ENCODE measurements around the gene PSMG2. TPM values are rescaled to one million over a fixed set of nuclear protein-coding genes. Genes with fewer than 3 reads are reported as not detected.

PSMG2 gene
- total and polyA plus RNA-seq, 9 of the 15 experiments (the other 6 are each of a cell fraction or from before 2014, with no cell fraction given): 59.9 to 271 (median 111) TPM

DNA sequence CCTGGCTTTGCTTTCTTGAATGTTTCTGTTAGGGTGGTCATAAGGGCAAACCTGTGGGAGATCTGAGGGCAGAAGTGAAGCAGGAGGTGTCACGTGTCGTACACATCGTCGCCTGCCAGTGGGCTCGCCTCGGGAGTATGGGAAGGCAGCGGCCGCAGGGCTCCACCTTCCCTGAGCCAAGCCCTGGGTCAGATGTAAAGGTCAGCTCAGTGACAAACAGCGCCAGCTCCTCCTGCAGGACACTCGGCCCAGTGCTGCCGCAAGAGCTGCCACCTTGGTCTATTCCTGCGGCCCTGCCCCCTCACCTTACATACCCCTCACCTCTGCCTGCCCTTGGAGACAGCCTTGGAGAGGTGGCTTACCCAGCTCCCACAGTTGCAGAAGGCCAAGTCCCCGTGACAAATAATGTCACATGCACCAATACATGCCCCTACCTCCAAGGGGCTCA is 64.2 kb downstream of the PSMG2 start:
- WGBS (ENCODE audit: insufficient coverage, low coverage, missing lambda C conversion rate): 2% methylated on average over 11 of the region's 13 CpGs
- no TSS peak for BruUV-seq (replicated peaks)
- in situ Hi-C loops (cut with MboI) (no loop called here), intact Hi-C loops (cut with micrococcal nuclease) (loop anchor here (1.0 kb wide), 1 partner anchor 23 kb away; no protein-coding TSS in a partner anchor)
- peak; percentile 74 for FAIRE-seq
- H3K4me3 ChIP-seq: no peak overlapping the region
- H3K27ac ChIP-seq (ENCODE audit: extremely low read depth, low read depth, low read length): no peak overlapping the region
- H3K36me3 ChIP-seq (ENCODE audit: control insufficient read depth, insufficient read depth, low read length): no peaks in the 10 kb centered on the region
- peak overlapping the region; percentile 59 for H3K4me2 ChIP-seq (ENCODE audit: insufficient read depth, low read length)
- peak; percentile 95 for ATAC-seq
- CTCF ChIA-PET (ENCODE audit: low intra/inter-chr PET ratio): interaction anchor here (0.7 to 1.5 kb wide), 2 partner anchors 21 to 40 kb away, joined by 3 to 11 read pairs; no protein-coding TSS in a partner anchor
- H2AFZ ChIP-seq (ENCODE audit: low read depth, low read length): peak overlapping the region; percentile 96
- H3K9ac ChIP-seq (ENCODE audit: insufficient read depth in 1 of 2, low read depth in 2 of 2, low read length in 2 of 2): peak overlapping the region in 1 of 2 experiments; percentile 73; a peak in 1 of 4 replicates
- no peaks in the 10 kb centered on the region for H3K27me3 ChIP-seq (ENCODE audit: control insufficient read depth in 2 of 2, insufficient read depth in 2 of 2, low read length in 2 of 2)
- no peaks in the 10 kb centered on the region for H3K9me1 ChIP-seq (ENCODE audit: control insufficient read depth, insufficient read depth, low read length)
- H3K4me1 ChIP-seq (replicated peaks in 1 of 2; ENCODE audit: control insufficient read depth in 2 of 2, insufficient read depth in 2 of 2, low read length in 2 of 2): peaks cover 12 to 13% of the 10 kb centered on the region in 2 experiments
- H4K20me1 ChIP-seq (replicated peaks; ENCODE audit: control insufficient read depth, insufficient read depth, low read length): no peaks in the 10 kb centered on the region
- no peaks in the 10 kb centered on the region for H3K9me3 ChIP-seq (replicated peaks; ENCODE audit: control insufficient read depth, insufficient read depth, low read depth, low read length)
- POLR2A ChIA-PET: interaction anchor here (0.6 to 1.8 kb wide), 7 partner anchors 9 to 915 kb away, joined by 3 to 6 read pairs (median 3); partner anchors contain the start of gene CEP76
- peak; percentile 66 to 72 (median 71) for DNase-seq (ENCODE audit: extremely low read depth in 1 of 4, low spot score in 3 of 4)
- H3K79me2 ChIP-seq (ENCODE audit: control insufficient read depth, insufficient read depth, low read length): no peaks in the 10 kb centered on the region
- TF ChIP-seq HNRNPL (IDR thresholded peaks at IDR 0.05; ENCODE audit: low read depth, low read length): no peak
- TF ChIP-seq BCOR (IDR thresholded peaks at IDR 0.05): no peak
- TF ChIP-seq, protein P1, sequence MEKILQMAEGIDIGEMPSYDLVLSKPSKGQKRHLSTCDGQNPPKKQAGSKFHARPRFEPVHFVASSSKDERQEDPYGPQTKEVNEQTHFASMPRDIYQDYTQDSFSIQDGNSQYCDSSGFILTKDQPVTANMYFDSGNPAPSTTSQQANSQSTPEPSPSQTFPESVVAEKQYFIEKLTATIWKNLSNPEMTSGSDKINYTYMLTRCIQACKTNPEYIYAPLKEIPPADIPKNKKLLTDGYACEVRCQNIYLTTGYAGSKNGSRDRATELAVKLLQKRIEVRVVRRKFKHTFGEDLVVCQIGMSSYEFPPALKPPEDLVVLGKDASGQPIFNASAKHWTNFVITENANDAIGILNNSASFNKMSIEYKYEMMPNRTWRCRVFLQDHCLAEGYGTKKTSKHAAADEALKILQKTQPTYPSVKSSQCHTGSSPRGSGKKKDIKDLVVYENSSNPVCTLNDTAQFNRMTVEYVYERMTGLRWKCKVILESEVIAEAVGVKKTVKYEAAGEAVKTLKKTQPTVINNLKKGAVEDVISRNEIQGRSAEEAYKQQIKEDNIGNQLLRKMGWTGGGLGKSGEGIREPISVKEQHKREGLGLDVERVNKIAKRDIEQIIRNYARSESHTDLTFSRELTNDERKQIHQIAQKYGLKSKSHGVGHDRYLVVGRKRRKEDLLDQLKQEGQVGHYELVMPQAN (IDR thresholded peaks at IDR 0.05; ENCODE audit: borderline replicate concordance): no peak
- TF ChIP-seq KAT2B (IDR thresholded peaks at IDR 0.05; ENCODE audit: low read depth, low read length): no peak
- TF ChIP-seq, protein P2, sequence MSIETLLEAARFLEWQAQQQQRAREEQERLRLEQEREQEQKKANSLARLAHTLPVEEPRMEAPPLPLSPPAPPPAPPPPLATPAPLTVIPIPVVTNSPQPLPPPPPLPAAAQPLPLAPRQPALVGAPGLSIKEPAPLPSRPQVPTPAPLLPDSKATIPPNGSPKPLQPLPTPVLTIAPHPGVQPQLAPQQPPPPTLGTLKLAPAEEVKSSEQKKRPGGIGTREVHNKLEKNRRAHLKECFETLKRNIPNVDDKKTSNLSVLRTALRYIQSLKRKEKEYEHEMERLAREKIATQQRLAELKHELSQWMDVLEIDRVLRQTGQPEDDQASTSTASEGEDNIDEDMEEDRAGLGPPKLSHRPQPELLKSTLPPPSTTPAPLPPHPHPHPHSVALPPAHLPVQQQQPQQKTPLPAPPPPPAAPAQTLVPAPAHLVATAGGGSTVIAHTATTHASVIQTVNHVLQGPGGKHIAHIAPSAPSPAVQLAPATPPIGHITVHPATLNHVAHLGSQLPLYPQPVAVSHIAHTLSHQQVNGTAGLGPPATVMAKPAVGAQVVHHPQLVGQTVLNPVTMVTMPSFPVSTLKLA (conservative IDR thresholded peaks at IDR 0.05): no peak
- no peak for TF ChIP-seq RBM17 (IDR thresholded peaks at IDR 0.05; ENCODE audit: borderline replicate concordance, low read depth, low read length)
- TF ChIP-seq RAD51 (IDR thresholded peaks at IDR 0.05; ENCODE audit: borderline replicate concordance, low read depth): peak; percentile 68
- TF ChIP-seq CHD1 (IDR thresholded peaks at IDR 0.05; ENCODE audit: low read length): no peak
- TF ChIP-seq ESRRA (IDR thresholded peaks at IDR 0.05; ENCODE audit: borderline replicate concordance, low read depth): peak; percentile 94
- TF ChIP-seq, protein P3, sequence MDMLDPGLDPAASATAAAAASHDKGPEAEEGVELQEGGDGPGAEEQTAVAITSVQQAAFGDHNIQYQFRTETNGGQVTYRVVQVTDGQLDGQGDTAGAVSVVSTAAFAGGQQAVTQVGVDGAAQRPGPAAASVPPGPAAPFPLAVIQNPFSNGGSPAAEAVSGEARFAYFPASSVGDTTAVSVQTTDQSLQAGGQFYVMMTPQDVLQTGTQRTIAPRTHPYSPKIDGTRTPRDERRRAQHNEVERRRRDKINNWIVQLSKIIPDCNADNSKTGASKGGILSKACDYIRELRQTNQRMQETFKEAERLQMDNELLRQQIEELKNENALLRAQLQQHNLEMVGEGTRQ (CRISPR knock-in tag; IDR thresholded peaks at IDR 0.05): peak; percentile 59
- TF ChIP-seq, protein P4, sequence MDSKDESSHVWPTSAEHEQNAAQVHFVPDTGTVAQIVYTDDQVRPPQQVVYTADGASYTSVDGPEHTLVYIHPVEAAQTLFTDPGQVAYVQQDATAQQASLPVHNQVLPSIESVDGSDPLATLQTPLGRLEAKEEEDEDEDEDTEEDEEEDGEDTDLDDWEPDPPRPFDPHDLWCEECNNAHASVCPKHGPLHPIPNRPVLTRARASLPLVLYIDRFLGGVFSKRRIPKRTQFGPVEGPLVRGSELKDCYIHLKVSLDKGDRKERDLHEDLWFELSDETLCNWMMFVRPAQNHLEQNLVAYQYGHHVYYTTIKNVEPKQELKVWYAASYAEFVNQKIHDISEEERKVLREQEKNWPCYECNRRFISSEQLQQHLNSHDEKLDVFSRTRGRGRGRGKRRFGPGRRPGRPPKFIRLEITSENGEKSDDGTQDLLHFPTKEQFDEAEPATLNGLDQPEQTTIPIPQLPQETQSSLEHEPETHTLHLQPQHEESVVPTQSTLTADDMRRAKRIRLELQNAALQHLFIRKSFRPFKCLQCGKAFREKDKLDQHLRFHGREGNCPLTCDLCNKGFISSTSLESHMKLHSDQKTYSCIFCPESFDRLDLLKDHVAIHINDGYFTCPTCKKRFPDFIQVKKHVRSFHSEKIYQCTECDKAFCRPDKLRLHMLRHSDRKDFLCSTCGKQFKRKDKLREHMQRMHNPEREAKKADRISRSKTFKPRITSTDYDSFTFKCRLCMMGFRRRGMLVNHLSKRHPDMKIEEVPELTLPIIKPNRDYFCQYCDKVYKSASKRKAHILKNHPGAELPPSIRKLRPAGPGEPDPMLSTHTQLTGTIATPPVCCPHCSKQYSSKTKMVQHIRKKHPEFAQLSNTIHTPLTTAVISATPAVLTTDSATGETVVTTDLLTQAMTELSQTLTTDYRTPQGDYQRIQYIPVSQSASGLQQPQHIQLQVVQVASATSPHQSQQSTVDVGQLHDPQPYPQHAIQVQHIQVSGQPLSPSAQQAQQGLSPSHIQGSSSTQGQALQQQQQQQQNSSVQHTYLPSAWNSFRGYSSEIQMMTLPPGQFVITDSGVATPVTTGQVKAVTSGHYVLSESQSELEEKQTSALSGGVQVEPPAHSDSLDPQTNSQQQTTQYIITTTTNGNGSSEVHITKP (IDR thresholded peaks at IDR 0.05; ENCODE audit: partially characterized antibody): no peak
- TF ChIP-seq CC2D1A (IDR thresholded peaks at IDR 0.05): no peak
- TF ChIP-seq, protein P5, sequence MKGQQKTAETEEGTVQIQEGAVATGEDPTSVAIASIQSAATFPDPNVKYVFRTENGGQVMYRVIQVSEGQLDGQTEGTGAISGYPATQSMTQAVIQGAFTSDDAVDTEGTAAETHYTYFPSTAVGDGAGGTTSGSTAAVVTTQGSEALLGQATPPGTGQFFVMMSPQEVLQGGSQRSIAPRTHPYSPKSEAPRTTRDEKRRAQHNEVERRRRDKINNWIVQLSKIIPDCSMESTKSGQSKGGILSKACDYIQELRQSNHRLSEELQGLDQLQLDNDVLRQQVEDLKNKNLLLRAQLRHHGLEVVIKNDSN (CRISPR knock-in tag; IDR thresholded peaks at IDR 0.05): peak; percentile 49

Measured in K562 (cell line).